ENCODE data around the gene PRPS1. TPM values are rescaled to one million over a fixed set of nuclear protein-coding genes. Genes with fewer than 3 reads are reported as not detected.
A peak's percentile ranks its signal among the peaks of the same experiment; 100 is the strongest.

Gene PRPS1
- total and polyA plus RNA-seq, 9 of the 15 experiments (the other 6 are each of a cell fraction or from before 2014, with no cell fraction given) = 47.8 to 175 (median 79.6) TPM

- TF ChIP-seq FOXM1 (IDR thresholded peaks at IDR 0.05; ENCODE audit: low read depth) = no peak
- TF ChIP-seq FOXM1 (CRISPR knock-in tag; IDR thresholded peaks at IDR 0.05; ENCODE audit: low read depth) = no peak
- no peak for TF ChIP-seq CCAR2 (IDR thresholded peaks at IDR 0.05; ENCODE audit: low read depth, low read length)
- TF ChIP-seq CGGBP1 (CRISPR knock-in tag; IDR thresholded peaks at IDR 0.05) = no peak
- no peak for TF ChIP-seq MECOM (CRISPR knock-in tag; IDR thresholded peaks at IDR 0.05)
- TF ChIP-seq POLR2A (conservative IDR thresholded peaks at IDR 0.05) = peak; percentile 35; the same call in 1 of the 2 replicates
- no peak for TF ChIP-seq PBX2 (CRISPR knock-in tag; IDR thresholded peaks at IDR 0.05; ENCODE audit: low read depth)
- no peak for TF ChIP-seq PBX2 (tag; conservative IDR thresholded peaks at IDR 0.05; ENCODE audit: low read depth)
- peak; percentile 92 for TF ChIP-seq ESRRA (IDR thresholded peaks at IDR 0.05; ENCODE audit: borderline replicate concordance, low read depth)
- no peak for TF ChIP-seq CBX3 (IDR thresholded peaks at IDR 0.05; ENCODE audit: borderline replicate concordance in 1 of 2, low read length in 2 of 2)
- no peak for TF ChIP-seq SLC30A9 (CRISPR knock-in tag; IDR thresholded peaks at IDR 0.05)
- TF ChIP-seq RCOR1 (IDR thresholded peaks at IDR 0.05; ENCODE audit: borderline replicate concordance in 1 of 2, low read depth in 2 of 2, low read length in 2 of 2) = peak in 1 of 2 experiments; percentile 14; a peak in 1 of 4 replicates
- no peak for TF ChIP-seq EGR1 (conservative IDR thresholded peaks at IDR 0.05)
- no peak for TF ChIP-seq NR1H2 (CRISPR knock-in tag; IDR thresholded peaks at IDR 0.05)
- peak; percentile 56 for TF ChIP-seq ELF1 (tag; IDR thresholded peaks at IDR 0.05)
- TF ChIP-seq KDM2B (CRISPR knock-in tag; IDR thresholded peaks at IDR 0.05) = no peak
- peak; percentile 39; the same call in 1 of the 2 replicates for TF ChIP-seq ATF7 (IDR thresholded peaks at IDR 0.05)
- TF ChIP-seq TEAD4 (IDR thresholded peaks at IDR 0.05; ENCODE audit: low read length) = peak; percentile 4; the same call in 1 of the 2 replicates
- TF ChIP-seq TEAD4 (CRISPR knock-in tag; IDR thresholded peaks at IDR 0.05; ENCODE audit: borderline replicate concordance) = no peak
- TF ChIP-seq DMBX1 (CRISPR knock-in tag; IDR thresholded peaks at IDR 0.05; ENCODE audit: borderline replicate concordance) = no peak
Observed at GRCh38 chrX:107684956-107685385, 56.7 kb downstream of the PRPS1 start (continued).
